Brain microvascular endothelial cell (primary cell): ENCODE data around the gene RIGI.

Experiments
- DNase-seq: peaks from one replicate; pipeline ENCODE4 v3.0.0-alpha.2; 2020
- H3K27ac ChIP-seq: fragments of 250-450 bp; sonication (Bioruptor Pico); 2 replicates; pipeline ENCODE4 v1.5.1; 2020; ENCODE audit warnings: mild to moderate bottlenecking, moderate library complexity
- H3K27me3 ChIP-seq: fragments of 250-450 bp; sonication (Bioruptor Pico); replicated peaks from 2 replicates; pipeline ENCODE4 v1.5.1; 2020; ENCODE audit warnings: mild to moderate bottlenecking
- H3K36me3 ChIP-seq: fragments of 250-450 bp; sonication (Bioruptor Pico); replicated peaks from 2 replicates; pipeline ENCODE4 v1.5.1; 2020; ENCODE audit warnings: mild to moderate bottlenecking
- H3K4me3 ChIP-seq: 2 replicates; pipeline ENCODE4 v1.5.1; 2011; ENCODE audit warnings: low read depth, mild to moderate bottlenecking, control low read depth, low read length, moderate library complexity
- CTCF ChIP-seq: IDR thresholded peaks from 2 replicates; pipeline ENCODE4 v1.5.1; 2011; ENCODE audit warnings: low read depth, mild to moderate bottlenecking, moderate library complexity, low read length, control low read depth, inconsistent platforms; ENCODE audit errors: missing control alignments
- in situ Hi-C: cut with HindIII; loops from 2 replicates; pipeline ENCODE4 v1.10.0; 2017; ENCODE audit warnings: low sequenced_read_pairs, low pct_ligation_motif_present

Gene RIGI

GRCh38 chr9:32526041-32526706 lies at the start of gene RIGI:
Gene RIGI (minus strand): TSS chr9:32526196. CDS start chr9:32526166, 30 bp downstream.
- H3K27ac ChIP-seq: peak within 1 kb of the TSS; percentile 64
- in situ Hi-C loops: no loop called here
- no peaks in the 10 kb centered on the region for H3K36me3 ChIP-seq
- peak; percentile 96 for DNase-seq
- H3K27me3 ChIP-seq: no peaks in the 10 kb centered on the region
- peak; percentile 59 for TF ChIP-seq CTCF
- H3K4me3 ChIP-seq: peak within 1 kb of the TSS; percentile 79

GRCh38 chr9:32574858-32575257 lies 48.9 kb upstream of the RIGI start:
- H3K27me3 ChIP-seq: no peaks in the 10 kb centered on the region
- in situ Hi-C loops: loop anchor here (10.0 to 25.0 kb wide), 2 partner anchors 200 to 412 kb away; no protein-coding TSS in a partner anchor
- H3K27ac ChIP-seq: no peak overlapping the region
- no peak overlapping the region for H3K4me3 ChIP-seq
- no peak for DNase-seq
- no peak for TF ChIP-seq CTCF
- no peaks in the 10 kb centered on the region for H3K36me3 ChIP-seq

- in situ Hi-C loops: loop anchor here (10.0 to 25.0 kb wide), 2 partner anchors 199 to 413 kb away; no protein-coding TSS in a partner anchor
- no peaks in the 10 kb centered on the region for H3K27me3 ChIP-seq
- no peaks in the 10 kb centered on the region for H3K36me3 ChIP-seq
- no peak overlapping the region for H3K4me3 ChIP-seq
- TF ChIP-seq CTCF: no peak
- H3K27ac ChIP-seq: no peak overlapping the region
- no peak for DNase-seq
Measured at GRCh38 chr9:32573821-32574220, 47.8 kb upstream of the RIGI start.

- peak; percentile 90 for DNase-seq
- TF ChIP-seq CTCF: no peak
- peak within 1 kb of the TSS; percentile 95 for H3K4me3 ChIP-seq
- in situ Hi-C loops: loop anchor here (10.0 to 25.0 kb wide), 2 partner anchors 198 to 414 kb away; no protein-coding TSS in a partner anchor
- no peaks in the 10 kb centered on the region for H3K27me3 ChIP-seq
- H3K27ac ChIP-seq: peak within 1 kb of the TSS; percentile 41
- no peaks in the 10 kb centered on the region for H3K36me3 ChIP-seq
Measured at GRCh38 chr9:32572900-32573523, 47.0 kb upstream of the RIGI start, which contains the start of gene NDUFB6. Gene NDUFB6 (minus strand): TSS chr9:32573159. CDS start chr9:32573060, 99 bp downstream.

GRCh38 chr9:32571969-32572899 lies 46.2 kb upstream of the RIGI start:
- Histone ChIP-seq H3K27ac (peak overlapping the region; percentile 41), H3K36me3 (peaks cover 2% of the 10 kb centered on the region), H3K27me3 (no peaks in the 10 kb centered on the region), H3K4me3 (peak overlapping the region; percentile 95)
- in situ Hi-C loops: loop anchor here (10.0 to 25.0 kb wide), 2 partner anchors 197 to 415 kb away; no protein-coding TSS in a partner anchor
- peak; percentile 85 for TF ChIP-seq CTCF
- DNase-seq: peak; percentile 83
